ENCODE measurements around the gene ST6GALNAC3. TPM values are rescaled to one million over a fixed set of nuclear protein-coding genes. Genes with fewer than 3 reads are reported as not detected.
A peak's percentile ranks its signal among the peaks of the same experiment; 100 is the strongest.

ST6GALNAC3 gene
- total RNA-seq, 2 donors from 2014 or later = 6.3 to 7.6 TPM

DNA sequence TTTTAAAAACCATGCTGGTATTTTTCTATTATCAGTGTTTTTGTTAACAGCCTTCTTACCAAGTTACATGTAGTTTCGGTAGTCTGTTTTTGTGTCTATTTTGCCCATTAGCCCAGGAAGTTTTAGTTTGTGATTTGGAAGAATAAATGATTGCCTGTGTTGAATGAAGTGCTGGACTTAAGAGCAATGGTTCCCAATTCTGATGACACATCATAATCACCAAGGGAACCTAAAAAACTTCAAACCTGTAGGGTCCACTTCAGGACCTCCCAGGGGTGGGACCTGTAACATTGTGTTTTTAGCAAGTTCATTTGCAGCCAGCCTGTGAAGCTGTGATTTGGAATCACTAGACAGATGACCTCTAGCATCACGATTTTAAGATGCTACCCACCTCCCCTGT, 43.0 kb upstream of the ST6GALNAC3 start:
- H3K9me3 Mint-ChIP-seq = no peaks in the 10 kb centered on the region
- no peak overlapping the region for H3K4me3 ChIP-seq (ENCODE audit: low read length)
- H3K4me1 ChIP-seq (ENCODE audit: control insufficient read depth, insufficient read depth, low read length) = no peaks in the 10 kb centered on the region
- WGBS, 2 experiments (ENCODE audit: insufficient coverage in 1 of 2, insufficient read length in 1 of 2) = 94 to 97% methylated on average over 2 of the region's 2 CpGs
- H3K27ac ChIP-seq (ENCODE audit: low read depth, low read length) = no peak overlapping the region
- no peak overlapping the region for H3K4me3 Mint-ChIP-seq
- no peaks in the 10 kb centered on the region for H3K36me3 ChIP-seq (ENCODE audit: control insufficient read depth, insufficient read depth, low read length)
- H3K27ac Mint-ChIP-seq = no peak overlapping the region
- no peak overlapping the region for H3K9ac ChIP-seq (ENCODE audit: extremely low read depth, low read length, poor library complexity, severe bottlenecking)
- no peaks in the 10 kb centered on the region for H3K36me3 Mint-ChIP-seq (ENCODE audit: low read depth)
- H3K27me3 Mint-ChIP-seq (ENCODE audit: insufficient read depth) = no peaks in the 10 kb centered on the region
- peaks cover 1% of the 10 kb centered on the region for H3K4me1 Mint-ChIP-seq
- H3K27me3 ChIP-seq (ENCODE audit: control insufficient read depth, insufficient read depth, low read length, poor library complexity, severe bottlenecking) = no peaks in the 10 kb centered on the region
- no peak for DNase-seq
- peaks cover 4% of the 10 kb centered on the region for H3K9me3 ChIP-seq (ENCODE audit: control insufficient read depth, low read length)
- TF ChIP-seq, protein P1, sequence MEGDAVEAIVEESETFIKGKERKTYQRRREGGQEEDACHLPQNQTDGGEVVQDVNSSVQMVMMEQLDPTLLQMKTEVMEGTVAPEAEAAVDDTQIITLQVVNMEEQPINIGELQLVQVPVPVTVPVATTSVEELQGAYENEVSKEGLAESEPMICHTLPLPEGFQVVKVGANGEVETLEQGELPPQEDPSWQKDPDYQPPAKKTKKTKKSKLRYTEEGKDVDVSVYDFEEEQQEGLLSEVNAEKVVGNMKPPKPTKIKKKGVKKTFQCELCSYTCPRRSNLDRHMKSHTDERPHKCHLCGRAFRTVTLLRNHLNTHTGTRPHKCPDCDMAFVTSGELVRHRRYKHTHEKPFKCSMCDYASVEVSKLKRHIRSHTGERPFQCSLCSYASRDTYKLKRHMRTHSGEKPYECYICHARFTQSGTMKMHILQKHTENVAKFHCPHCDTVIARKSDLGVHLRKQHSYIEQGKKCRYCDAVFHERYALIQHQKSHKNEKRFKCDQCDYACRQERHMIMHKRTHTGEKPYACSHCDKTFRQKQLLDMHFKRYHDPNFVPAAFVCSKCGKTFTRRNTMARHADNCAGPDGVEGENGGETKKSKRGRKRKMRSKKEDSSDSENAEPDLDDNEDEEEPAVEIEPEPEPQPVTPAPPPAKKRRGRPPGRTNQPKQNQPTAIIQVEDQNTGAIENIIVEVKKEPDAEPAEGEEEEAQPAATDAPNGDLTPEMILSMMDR (conservative IDR thresholded peaks at IDR 0.05) = no peak

DNA sequence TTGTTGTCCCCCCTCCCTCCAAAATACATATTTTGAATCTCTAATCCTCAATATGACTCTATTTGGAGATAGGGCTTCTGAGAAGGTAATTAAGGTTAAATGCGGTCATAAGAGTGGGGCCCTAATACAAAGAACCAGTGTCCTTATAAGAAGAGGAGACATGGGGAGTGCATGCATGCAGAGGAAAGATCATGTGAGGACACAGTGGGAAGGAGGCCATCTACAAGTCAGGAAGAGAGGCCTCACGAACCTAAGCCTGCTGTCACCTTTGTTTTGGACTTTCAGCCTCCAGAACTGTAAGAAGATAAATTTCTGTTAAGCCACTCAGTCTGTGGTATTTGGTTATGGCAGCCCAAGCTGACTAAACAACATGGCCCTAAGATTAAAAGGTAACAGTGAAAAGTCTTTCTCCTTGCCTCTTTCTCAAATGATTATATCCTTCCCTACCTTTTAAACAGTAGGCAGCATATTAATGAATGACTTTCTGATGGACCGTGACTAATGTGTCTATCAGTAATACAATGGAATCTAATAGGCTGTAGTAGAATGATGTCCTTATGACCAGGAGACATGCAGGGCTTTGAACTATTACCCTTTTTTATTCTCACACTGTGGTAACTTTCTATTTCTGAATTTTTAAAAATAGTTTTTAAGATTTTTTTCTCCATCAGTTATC, 40.6 kb upstream of the ST6GALNAC3 start:
- DNase-seq = no peak

DNA sequence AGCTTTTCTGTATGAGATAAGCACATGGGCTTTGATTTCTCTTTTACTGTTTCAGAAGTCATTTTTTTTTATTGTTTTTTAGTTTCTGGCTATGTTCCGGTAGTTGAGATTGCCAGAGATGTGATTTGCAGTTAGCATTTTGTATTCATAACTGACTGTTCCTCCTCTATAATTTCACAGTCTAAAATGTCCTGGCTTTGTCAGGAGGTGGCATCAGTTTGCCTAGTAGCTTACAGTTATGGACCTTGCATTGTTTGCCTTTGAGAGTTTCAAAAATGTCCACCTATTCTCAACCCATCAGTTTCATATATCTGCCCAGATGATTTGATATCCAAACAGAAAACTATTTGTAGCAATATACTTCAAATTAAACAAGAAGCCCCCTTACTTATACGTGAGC, 39.5 kb upstream of the ST6GALNAC3 start:
- peaks cover 8% of the 10 kb centered on the region for H3K4me1 ChIP-seq (ENCODE audit: control insufficient read depth, insufficient read depth, low read length)
- H3K4me1 Mint-ChIP-seq = peaks cover 17% of the 10 kb centered on the region
- peaks cover 4% of the 10 kb centered on the region for H3K9me3 ChIP-seq (ENCODE audit: control insufficient read depth, low read length)
- H3K9me3 Mint-ChIP-seq = no peaks in the 10 kb centered on the region
- peaks cover 5% of the 10 kb centered on the region for H3K27me3 Mint-ChIP-seq (ENCODE audit: insufficient read depth)
- no peak overlapping the region for H3K4me3 Mint-ChIP-seq
- no peaks in the 10 kb centered on the region for H3K36me3 ChIP-seq (ENCODE audit: control insufficient read depth, insufficient read depth, low read length)
- no peaks in the 10 kb centered on the region for H3K36me3 Mint-ChIP-seq (ENCODE audit: low read depth)
- H3K27me3 ChIP-seq (ENCODE audit: control insufficient read depth, insufficient read depth, low read length, poor library complexity, severe bottlenecking) = no peaks in the 10 kb centered on the region
- no peak overlapping the region for H3K9ac ChIP-seq (ENCODE audit: extremely low read depth, low read length, poor library complexity, severe bottlenecking)
- WGBS, 2 experiments (ENCODE audit: insufficient coverage in 1 of 2, insufficient read length in 1 of 2) = 100% methylated on average over 2 of the region's 2 CpGs; no CpG with 5 or more reads in 1 of the 2 experiments
- no peak overlapping the region for H3K27ac ChIP-seq (ENCODE audit: low read depth, low read length)
- DNase-seq = no peak
- TF ChIP-seq, protein P1 (conservative IDR thresholded peaks at IDR 0.05) = peak; percentile 26
- no peak overlapping the region for H3K27ac Mint-ChIP-seq
- no peak overlapping the region for H3K4me3 ChIP-seq (ENCODE audit: low read length)

More for the DNA sequence above, 40.6 kb upstream of the ST6GALNAC3 start:
- Histone ChIP-seq H3K4me3 (ENCODE audit: low read length) (no peak overlapping the region), H3K9me3 (ENCODE audit: control insufficient read depth, low read length) (peaks cover 4% of the 10 kb centered on the region), H3K36me3 (ENCODE audit: control insufficient read depth, insufficient read depth, low read length) (no peaks in the 10 kb centered on the region), H3K27me3 (ENCODE audit: control insufficient read depth, insufficient read depth, low read length, poor library complexity, severe bottlenecking) (no peaks in the 10 kb centered on the region), H3K27ac (ENCODE audit: low read depth, low read length) (no peak overlapping the region), H3K4me1 (ENCODE audit: control insufficient read depth, insufficient read depth, low read length) (peaks cover 4% of the 10 kb centered on the region), H3K9ac (ENCODE audit: extremely low read depth, low read length, poor library complexity, severe bottlenecking) (no peak overlapping the region)
- 91 to 100% methylated on average over 1 to 3 of the region's 3 CpGs for WGBS, 2 experiments (ENCODE audit: insufficient coverage in 1 of 2, insufficient read length in 1 of 2)
- H3K27ac Mint-ChIP-seq = no peak overlapping the region
- H3K36me3 Mint-ChIP-seq (ENCODE audit: low read depth) = no peaks in the 10 kb centered on the region
- no peaks in the 10 kb centered on the region for H3K9me3 Mint-ChIP-seq
- peaks cover 14% of the 10 kb centered on the region for H3K4me1 Mint-ChIP-seq
- H3K27me3 Mint-ChIP-seq (ENCODE audit: insufficient read depth) = peaks cover 5% of the 10 kb centered on the region
- no peak overlapping the region for H3K4me3 Mint-ChIP-seq
- TF ChIP-seq, protein P1 (conservative IDR thresholded peaks at IDR 0.05) = no peak
